GM13976 (cell line): ENCODE results near the gene SPECC1.

Source experiments
- DNase-seq: peaks from one replicate; pipeline ENCODE4 v3.0.0; 2012; ENCODE audit warnings: low spot score
- in situ Hi-C: fragments of 300-500 bp; cut with MboI; formaldehyde crosslinking; loops from one replicate; pipeline ENCODE4 v1.12.0; 2022; ENCODE audit warnings: low sequenced_read_pairs, mixed read lengths, inconsistent platforms; ENCODE audit not compliant: unreplicated experiment
- TF ChIP-seq, protein P1 (sequence below): IDR thresholded peaks from 2 replicates; pipeline ENCODE4 v1.5.1; 2012; ENCODE audit warnings: borderline replicate concordance, mild to moderate bottlenecking; ENCODE audit not compliant: insufficient read depth; ENCODE audit errors: extremely low read depth, missing control alignments, control extremely low read depth

The SPECC1 gene

GRCh38 chr17:20180661-20181060 lies 171.5 kb downstream of the SPECC1 start:
- in situ Hi-C loops, result no loop called here
- TF ChIP-seq, protein P1, sequence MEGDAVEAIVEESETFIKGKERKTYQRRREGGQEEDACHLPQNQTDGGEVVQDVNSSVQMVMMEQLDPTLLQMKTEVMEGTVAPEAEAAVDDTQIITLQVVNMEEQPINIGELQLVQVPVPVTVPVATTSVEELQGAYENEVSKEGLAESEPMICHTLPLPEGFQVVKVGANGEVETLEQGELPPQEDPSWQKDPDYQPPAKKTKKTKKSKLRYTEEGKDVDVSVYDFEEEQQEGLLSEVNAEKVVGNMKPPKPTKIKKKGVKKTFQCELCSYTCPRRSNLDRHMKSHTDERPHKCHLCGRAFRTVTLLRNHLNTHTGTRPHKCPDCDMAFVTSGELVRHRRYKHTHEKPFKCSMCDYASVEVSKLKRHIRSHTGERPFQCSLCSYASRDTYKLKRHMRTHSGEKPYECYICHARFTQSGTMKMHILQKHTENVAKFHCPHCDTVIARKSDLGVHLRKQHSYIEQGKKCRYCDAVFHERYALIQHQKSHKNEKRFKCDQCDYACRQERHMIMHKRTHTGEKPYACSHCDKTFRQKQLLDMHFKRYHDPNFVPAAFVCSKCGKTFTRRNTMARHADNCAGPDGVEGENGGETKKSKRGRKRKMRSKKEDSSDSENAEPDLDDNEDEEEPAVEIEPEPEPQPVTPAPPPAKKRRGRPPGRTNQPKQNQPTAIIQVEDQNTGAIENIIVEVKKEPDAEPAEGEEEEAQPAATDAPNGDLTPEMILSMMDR, result no peak
- no peak for DNase-seq

GRCh38 chr17:20184181-20184580 lies 175.0 kb downstream of the SPECC1 start:
- TF ChIP-seq, protein P1, result no peak
- no peak for DNase-seq
- in situ Hi-C loops, result no loop called here

DNA sequence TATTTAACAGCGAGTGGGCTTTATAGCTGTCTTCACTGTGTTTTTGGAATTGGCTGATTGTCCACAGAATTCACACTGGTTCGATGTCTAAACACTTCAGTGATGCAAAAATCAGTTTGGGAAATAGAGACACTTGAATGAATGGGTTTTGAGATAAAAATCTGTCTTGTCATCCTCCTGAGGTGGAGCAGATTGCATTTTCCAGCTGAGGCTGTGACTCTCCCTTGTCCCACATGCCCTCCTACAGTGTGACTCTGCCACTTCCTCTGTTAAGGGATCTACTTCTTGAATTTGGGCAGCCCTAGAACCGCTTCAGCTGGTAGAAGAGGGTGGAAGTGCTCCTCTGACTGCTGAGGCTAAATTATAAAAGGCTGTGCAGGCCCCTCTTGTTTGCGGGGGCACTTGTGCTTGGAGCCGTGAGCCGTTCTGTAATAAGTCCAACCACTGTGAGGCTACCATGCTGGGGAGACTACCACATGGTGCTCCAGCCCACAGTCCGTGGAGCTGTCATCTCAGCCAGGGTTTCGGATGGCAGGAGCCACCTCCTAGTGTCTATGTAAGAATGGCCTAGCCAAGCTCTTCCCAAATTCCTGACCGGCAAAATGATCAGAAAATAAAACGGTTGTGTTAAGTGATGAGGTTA lies 175.9 kb downstream of the SPECC1 start:
- in situ Hi-C loops, result no loop called here
- DNase-seq, result no peak
- TF ChIP-seq, protein P1, result no peak

DNA sequence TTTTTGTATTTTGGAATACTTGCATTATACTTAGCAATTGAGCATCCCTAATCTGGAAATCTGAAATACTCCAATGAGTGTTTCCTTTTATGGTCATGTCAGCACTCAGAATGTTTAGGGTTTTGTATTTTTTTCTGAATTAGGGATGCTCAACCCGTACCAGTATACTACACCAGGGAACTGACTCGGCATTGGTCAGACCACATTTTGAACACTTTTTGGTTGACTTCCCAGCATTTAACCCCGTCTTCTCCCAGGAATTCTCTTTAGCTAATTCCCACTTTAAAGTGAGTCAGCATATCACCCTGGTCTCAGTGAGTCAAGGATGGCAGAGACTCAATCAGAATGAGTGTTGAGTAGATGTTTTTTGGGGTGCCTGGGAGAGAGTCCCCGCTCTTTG lies 177.9 kb downstream of the SPECC1 start:
- DNase-seq, result no peak
- in situ Hi-C loops, result no loop called here
- TF ChIP-seq, protein P1, result no peak

GRCh38 chr17:20189302-20189701 lies 180.1 kb downstream of the SPECC1 start:
- TF ChIP-seq, protein P1, result no peak
- in situ Hi-C loops, result no loop called here
- no peak for DNase-seq

- TF ChIP-seq, protein P1, result no peak
- in situ Hi-C loops, result no loop called here
- DNase-seq, result no peak
These were observed 180.8 kb downstream of the SPECC1 start for GRCh38 chr17:20189979-20190378.
